ENCODE results near the gene CDC42BPB.

Gene CDC42BPB

DNA sequence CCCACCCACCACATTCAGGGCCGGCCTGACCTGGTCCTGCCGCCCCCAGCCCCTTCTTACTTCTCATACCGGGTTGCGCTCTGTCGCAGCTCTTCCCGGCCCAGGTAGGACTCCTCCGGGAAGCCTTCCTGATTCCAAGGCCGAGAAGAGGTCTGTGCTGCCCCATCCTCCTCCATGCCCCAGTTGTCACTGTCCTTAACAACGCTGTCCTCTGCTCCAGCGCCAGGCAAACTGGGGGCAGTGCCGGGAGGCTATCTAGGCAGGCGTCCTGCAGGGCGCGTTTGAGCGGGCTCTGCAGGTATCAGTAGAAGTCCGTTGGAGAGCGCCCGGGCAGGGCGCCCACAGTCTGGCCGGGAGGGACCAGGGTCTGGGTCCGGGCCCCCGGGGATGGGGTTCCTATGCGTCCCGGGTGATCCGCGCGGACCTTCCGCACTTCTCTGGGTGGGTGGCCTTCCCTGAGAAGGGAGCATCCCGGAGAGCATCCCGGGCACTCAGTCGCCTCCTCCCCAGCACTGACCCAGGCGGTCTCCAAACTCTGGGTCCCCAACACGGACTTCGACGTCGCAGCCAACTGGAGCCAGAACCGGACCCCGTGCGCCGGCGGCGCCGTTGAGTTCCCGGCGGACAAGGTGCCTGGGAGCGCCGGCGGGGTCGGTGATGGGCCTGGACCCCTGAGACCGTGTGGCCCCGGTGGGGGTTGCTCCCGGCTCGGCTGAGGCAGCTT, 134.0 kb downstream of the CDC42BPB start:
- no peak for DNase-seq

- DNase-seq, result no peak
These were observed 134.7 kb downstream of the CDC42BPB start, which contains the start of gene AMN for GRCh38 chr14:102922490-102923200. Gene AMN, plus strand, starts transcription at chr14:102922663. Its CDS starts 26 bp downstream, at chr14:102922689.

DNA sequence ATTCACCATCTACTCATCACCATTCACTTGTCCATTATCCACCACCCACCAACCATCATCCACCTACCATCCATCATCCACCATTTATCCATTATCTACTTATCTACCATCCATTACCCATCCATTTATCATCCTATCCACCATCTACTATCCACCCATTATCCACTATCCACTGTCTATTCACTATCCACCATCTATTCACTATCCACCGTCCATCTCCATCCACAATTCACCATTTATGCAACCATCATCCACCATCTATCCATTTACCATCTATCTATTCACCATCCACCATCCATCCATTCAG, 136.4 kb downstream of the CDC42BPB start:
- no peak for DNase-seq

DNA sequence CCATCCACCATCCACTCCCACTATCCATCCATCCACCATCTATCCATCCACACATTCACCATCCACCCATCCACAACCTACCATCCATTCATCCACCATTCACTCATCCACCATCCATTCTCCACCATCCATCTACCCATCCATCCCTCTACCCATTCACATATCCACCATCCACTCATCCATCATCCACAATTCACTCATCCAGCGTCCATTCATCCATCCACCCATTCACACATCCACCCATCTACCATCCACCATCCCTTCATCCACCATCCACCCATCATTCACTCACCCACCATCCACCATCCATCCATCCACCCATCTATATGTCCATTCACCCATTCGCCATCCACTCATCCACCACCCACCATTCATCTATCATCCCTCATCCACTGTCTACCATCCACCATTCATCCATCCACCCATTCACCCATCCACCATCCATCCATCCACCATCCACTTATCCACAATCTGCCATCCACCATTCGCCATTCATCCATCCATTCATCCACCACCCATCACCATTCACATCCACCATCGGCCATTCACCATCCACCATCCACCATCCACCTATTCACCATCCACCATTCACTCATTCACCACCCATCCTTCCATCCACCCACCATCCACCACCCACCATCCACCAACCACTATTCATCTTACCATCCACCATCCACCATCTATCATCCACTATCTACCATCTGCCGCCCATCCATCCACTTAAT, 136.9 kb downstream of the CDC42BPB start:
- DNase-seq, result no peak

- no peak for DNase-seq
These were observed 138.9 kb downstream of the CDC42BPB start for GRCh38 chr14:102918438-102918837.

DNA sequence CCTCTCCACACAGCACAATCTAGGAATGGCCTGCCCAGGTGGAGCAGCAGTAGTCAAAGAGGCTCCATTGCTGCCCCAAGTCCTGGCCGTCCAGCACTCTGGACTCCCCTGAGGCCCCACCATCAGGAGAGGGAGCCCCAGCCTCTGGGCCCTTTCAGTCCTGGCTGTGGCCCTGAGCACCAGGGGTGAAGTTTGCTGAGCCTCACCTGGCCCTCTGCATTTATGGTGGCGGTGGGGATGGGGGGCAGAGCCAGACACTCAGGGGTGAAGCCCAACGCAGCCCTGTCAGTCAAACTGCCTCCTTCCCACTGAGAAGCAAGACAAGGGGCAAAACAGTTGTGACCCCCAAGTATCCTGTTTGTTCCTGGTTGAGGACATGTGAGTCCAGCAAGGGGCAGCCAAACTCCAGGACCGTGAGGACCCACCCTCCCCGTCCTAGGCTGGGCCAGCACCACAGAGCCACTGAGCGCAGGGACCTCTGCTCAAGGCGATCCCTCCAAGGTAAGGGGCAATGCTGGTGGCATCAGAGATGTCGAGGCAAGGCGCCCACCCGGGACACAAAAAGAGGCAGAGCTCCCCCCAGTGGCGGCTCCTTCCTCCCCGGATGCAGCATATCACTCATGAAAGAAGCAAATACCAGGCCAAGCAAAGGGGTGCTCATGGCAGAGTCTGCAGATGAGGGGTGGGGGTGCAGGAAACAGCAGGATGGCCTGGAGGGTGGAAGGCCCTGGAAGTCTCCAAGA, 139.7 kb downstream of the CDC42BPB start:
- peak; percentile 84 for DNase-seq

- no peak for DNase-seq
These were observed 140.3 kb downstream of the CDC42BPB start for GRCh38 chr14:102917056-102917385.

- DNase-seq, result no peak
These were observed 140.8 kb downstream of the CDC42BPB start for GRCh38 chr14:102916347-102917055.

DNA sequence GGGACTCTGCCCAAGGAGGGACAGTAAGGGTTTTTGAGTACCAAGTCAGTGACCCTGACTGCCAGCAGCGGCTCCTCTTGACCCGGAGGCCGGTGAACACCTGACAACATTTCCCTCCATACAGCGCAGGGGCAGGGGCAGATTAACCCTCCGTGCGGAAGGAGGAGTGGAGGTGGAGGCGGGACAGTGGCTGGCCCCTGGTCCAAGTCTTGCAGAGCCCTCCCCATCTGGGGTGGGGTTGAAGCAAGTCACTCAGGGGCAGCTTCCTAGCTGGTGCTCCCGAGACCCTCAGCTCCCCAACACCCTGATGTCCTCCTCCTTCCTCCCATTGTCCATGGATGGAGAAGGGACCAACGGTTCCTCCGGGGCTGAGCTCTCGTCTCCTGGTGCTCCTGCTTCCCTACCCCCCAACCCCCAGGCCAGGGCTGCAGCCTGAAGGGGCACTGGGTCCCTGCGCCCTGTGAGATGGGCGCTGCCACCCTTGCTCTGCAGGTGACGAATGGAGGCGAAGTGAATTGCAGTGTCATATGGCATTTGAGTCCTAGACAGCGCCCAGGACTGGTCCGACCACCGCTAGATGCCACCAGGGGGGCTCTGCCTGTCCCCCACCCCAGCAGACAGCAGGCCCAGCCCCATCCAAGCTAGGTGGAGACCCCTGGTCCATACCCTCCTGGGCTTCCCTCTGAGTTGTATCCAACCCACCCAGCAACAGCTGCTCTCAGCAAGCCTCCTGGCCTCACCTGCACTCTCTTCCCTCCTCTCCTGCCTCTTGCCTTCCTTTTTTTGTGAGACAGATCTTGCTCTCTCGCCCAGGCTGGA, 141.8 kb downstream of the CDC42BPB start:
- DNase-seq, result no peak

GRCh38 chr14:102914474-102915291, 142.7 kb downstream of the CDC42BPB start:
- DNase-seq, result peak; percentile 61

DNA sequence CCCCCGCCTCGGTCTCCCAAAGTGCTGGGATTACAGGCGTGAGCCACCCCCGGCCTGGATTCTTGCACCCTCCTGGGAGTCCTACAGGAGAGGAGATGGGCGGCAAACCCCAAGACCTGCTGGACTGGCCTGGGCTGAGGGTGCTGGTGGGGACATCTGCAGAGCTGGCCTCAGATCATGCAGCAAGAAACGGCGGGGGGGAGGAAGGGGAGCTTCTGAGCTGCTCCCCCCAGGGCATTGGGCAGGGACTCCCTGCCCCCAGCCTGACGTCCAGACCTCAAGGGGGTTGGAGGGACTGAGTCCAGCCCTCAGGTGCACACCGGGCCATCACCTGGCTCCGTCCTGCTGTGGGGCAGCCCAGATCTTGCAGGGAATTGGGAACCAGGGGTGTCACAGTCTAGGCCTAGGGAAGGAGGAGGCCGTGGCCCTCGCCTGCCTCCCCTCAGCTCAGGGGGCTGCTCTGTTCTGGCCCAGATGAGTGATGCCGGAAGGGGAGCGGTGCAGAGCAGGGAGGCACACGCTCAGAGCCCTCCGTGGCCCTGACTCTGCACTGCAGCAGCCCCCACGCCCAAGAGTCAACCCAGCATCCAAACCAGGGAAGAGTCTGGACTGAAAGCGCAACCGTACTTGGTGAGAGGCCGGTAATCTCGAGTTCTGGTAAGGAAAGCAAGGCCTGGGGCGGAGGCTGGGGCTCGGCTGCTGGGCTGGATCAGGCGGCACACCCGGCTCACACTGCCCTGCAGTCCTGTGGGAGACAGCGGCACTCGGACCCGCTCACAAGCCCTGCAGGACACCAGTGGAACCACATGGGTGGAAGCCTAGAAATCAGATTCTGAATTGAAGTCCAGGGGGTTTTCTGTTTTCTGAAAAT, 143.8 kb downstream of the CDC42BPB start:
- peak; percentile 57 for DNase-seq

DNA sequence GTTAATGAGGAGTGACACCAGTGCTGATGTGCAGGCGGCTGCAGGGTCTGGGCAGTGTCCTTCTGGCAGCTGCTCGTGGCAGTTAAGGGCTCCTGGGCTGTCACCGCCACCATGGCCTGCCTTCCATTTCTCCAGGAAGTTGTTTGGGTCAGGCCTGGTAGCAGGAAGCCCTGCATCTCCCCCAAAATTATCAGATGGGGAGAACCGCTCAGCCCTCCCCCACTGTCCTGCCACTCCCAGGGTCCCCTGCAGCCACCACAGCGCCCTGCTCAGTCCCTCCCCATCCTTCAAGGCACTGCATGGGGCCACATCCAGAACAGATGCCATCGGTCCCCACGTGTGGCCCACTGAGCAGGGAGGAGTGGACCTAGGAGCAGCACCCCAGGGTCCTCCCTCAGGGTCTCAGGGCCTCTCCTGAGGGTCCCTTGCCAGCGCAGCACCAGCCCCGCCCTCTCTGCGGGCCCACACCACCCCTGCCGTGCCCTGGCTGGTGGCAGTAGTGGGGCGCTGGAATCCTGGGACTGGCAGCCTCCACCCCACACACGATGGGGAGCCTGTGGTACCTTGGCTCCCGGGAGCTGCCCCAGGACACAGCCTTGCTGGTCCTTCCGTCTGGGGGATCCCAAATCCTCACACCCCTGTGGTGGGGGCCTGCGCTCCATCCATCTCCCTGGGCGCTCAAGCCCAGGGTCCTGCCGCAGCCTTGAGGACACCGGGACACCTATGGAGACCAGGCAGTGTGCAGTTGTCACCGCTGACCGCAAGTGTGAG, 145.2 kb downstream of the CDC42BPB start:
- peak; percentile 47 for DNase-seq

GRCh38 chr14:102911541-102911951, 145.8 kb downstream of the CDC42BPB start:
- peak; percentile 58 for DNase-seq

- peak; percentile 33 for DNase-seq
These were observed 146.9 kb downstream of the CDC42BPB start for GRCh38 chr14:102910442-102910841.

- DNase-seq, result no peak
These were observed 147.4 kb downstream of the CDC42BPB start for GRCh38 chr14:102909911-102910310.

DNA sequence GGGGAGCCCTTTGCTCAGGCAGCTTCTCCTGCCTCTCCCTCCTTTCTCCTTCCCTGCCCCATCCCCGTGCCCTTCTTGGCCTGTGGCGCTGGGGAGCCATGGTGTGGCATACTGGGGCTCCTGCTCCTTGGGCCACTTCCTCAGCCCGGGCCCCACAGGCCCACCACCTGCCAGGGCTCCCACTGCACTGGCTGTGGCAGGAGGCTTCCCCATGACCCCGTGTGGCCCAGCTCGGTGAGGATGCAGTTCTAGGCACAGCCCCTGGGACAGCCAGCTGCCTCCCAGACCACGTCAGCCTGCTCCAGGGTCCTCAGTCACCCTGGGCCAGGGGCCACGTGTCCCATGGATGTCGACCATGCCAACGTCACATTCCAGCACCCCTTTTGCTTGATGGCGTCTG, 147.9 kb downstream of the CDC42BPB start:
- peak; percentile 46 for DNase-seq

DNA sequence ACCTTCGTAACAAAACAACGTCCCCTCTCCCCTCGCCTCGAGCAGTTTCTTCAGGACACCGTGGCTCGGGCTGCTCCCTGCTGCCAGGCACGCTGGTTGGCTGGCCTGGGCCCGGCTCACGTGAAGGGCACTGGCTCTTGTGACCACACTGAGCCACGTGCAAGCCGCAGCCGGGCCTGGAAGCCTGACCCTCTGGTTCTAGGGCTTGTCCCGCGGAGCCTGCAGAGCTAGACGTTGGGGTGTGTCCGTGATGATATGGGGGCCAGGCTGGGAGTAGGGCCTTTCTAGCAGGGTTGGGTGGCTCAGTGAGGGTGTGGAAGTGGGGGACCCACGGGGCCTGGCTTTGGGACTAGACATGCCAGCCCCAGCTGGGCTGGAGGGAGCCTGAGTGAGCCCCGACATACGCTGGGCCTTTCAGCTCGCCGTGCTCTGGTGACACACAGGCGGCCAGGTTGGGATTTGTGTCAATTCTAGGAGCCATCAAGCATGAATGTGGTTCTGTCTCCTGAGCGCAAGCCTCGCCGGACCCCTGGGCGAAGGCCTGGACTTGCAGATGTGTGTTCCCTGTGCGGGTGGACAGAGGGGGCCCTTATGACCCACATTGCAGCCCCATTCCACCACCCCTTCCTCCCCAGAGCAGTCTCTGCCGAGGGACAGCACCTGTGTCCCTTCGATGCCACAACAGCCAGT, 148.4 kb downstream of the CDC42BPB start:
- peak; percentile 59 for DNase-seq

Data from activated effector memory CD4-positive, alpha-beta T cell treated with anti-CD3 and anti-CD28 coated beads, Interleukin-2, amount 50 U/mL, for 16 hours (primary cell).